Posterior vena cava (tissue), 2 donors: ENCODE measurements around the gene EXTL2. TPM values are rescaled to one million over a fixed set of nuclear protein-coding genes. Genes with fewer than 3 reads are reported as not detected.
"Not testable (repeated sequence)": the region's sequence is repeated elsewhere in the genome, so short reads cannot be mapped to it uniquely, and the experiment has no call there.

Source experiments
- DNase-seq: peaks from one replicate; pipeline ENCODE4 v3.0.0-alpha.2; 2020; ENCODE audit warnings: low spot score
- intact Hi-C, 2 donors: fragments of 100-400 bp; cut with DNase I; formaldehyde crosslinking; loops; one replicate each; pipeline versions ENCODE4 v1.14.1 to v1.14.2; 2022 to 2023
- total RNA-seq, 2 donors: library from RNA; stranded (reverse); fragmentation: NEBNext Ultra II Directional; extraction: Animal tissue kit (Norgen Biotek cat#: 25700); gene quantifications; one replicate each; pipeline ENCODE4 v1.2.1, GENCODE V29; 2021
- donor health status: DM: yes; HTN: yes; CAD: no.
- donor health status: DM: yes; HTN: yes; CAD: no.

EXTL2 gene
- total RNA-seq, 2 donors from 2014 or later = 14.5 to 16.0 TPM

- intact Hi-C loops = no loop called here
- DNase-seq = no peak
These were observed 13.2 kb upstream of the EXTL2 start for GRCh38 chr1:100907887-100908286.

GRCh38 chr1:100905181-100905580 is 10.5 kb upstream of the EXTL2 start:
- no peak for DNase-seq
- intact Hi-C loops = no loop called here

GRCh38 chr1:100904528-100904927 is 9.9 kb upstream of the EXTL2 start:
- intact Hi-C loops = no loop called here
- no peak for DNase-seq

- no peak for DNase-seq
- intact Hi-C loops = no loop called here
These were observed 9.1 kb upstream of the EXTL2 start for GRCh38 chr1:100903777-100904176.

GRCh38 chr1:100902365-100902764 is 7.7 kb upstream of the EXTL2 start:
- DNase-seq = no peak
- intact Hi-C loops = no loop called here

GRCh38 chr1:100896481-100896982 is 1.9 kb upstream of the EXTL2 start:
- intact Hi-C loops = loop anchor here in 1 of 2 donors (10.0 kb wide), 1 partner anchor 762 kb away; the partner anchor contains the start of genes SASS6 and TRMT13
- DNase-seq = no peak

GRCh38 chr1:100895540-100896480 is 1.2 kb upstream of the EXTL2 start, which contains the start of gene SLC30A7:
TSS of gene SLC30A7 (plus strand) at chr1:100896090. CDS start at chr1:100896263, 173 bp downstream.
- intact Hi-C loops = loop anchor here in 1 of 2 donors (10.0 kb wide), 1 partner anchor 761 kb away; the partner anchor contains the start of genes SASS6 and TRMT13

GRCh38 chr1:100893718-100894117 is 924 bp downstream of the EXTL2 start:
- intact Hi-C loops = loop anchor here in 1 of 2 donors (10.0 kb wide), 1 partner anchor 759 kb away; the partner anchor contains the start of genes SASS6 and TRMT13
- DNase-seq = no peak

More at GRCh38 chr1:100895540-100896480, 1.2 kb upstream of the EXTL2 start, which contains the start of gene SLC30A7:
- DNase-seq = peak; percentile 99

DNA sequence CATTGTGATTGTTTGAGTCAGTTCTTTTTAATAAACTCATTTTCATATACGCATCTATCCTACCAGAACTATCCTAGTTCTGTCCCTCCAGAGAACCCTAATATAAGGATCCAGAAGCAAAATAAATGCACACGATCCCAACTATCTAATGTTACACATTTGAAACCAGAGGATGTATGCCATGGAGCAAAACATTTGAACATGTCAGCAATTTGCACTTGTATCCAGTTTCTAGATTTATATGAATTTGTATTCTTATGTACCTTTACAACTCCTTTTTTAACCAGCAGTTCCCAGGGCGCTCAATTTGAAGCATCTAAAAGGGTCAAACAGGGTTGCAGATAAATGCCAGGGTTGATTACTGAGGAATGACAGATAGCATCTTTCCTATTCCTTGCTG is 2.1 kb downstream of the EXTL2 start:
- intact Hi-C loops = loop anchor here in 1 of 2 donors (10.0 kb wide), 1 partner anchor 758 kb away; the partner anchor contains the start of genes SASS6 and TRMT13

GRCh38 chr1:100891380-100891779 is 3.3 kb downstream of the EXTL2 start:
- DNase-seq = no peak
- intact Hi-C loops = loop anchor here in 1 of 2 donors (10.0 kb wide), 1 partner anchor 757 kb away; the partner anchor contains the start of genes SASS6 and TRMT13

More for the DNA sequence above, 2.1 kb downstream of the EXTL2 start:
- DNase-seq = no peak

- intact Hi-C loops = loop anchor here in 1 of 2 donors (10.0 kb wide), 1 partner anchor 755 kb away; the partner anchor contains the start of genes SASS6 and TRMT13
- DNase-seq = not testable (repeated sequence)
These were observed 4.7 kb downstream of the EXTL2 start for GRCh38 chr1:100889869-100890482.

- intact Hi-C loops, DNase-seq: not testable (repeated sequence)
These were observed 5.6 kb downstream of the EXTL2 start for GRCh38 chr1:100889007-100889406.

DNA sequence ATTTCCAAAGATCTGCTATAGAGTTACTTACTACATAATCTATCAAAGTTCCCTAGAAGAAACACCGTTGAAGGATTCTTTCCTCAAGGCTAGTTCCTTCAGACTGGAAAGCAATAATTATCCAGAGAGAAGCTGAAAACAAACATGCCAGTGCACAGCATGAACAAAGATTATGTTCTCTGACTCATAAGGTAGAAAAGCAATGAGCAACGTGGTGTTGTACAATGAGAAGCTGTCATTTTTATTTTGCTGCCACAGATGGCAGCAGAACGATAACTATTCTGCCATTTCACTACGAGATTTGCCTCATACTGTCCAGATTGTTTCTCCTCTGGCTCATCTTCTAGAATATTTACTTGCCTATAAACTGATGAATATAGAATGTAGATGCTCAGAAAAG is 10.7 kb downstream of the EXTL2 start:
- no peak for DNase-seq
- intact Hi-C loops = no loop called here

- intact Hi-C loops = no loop called here
- no peak for DNase-seq
These were observed 11.9 kb downstream of the EXTL2 start for GRCh38 chr1:100882698-100883097.

DNA sequence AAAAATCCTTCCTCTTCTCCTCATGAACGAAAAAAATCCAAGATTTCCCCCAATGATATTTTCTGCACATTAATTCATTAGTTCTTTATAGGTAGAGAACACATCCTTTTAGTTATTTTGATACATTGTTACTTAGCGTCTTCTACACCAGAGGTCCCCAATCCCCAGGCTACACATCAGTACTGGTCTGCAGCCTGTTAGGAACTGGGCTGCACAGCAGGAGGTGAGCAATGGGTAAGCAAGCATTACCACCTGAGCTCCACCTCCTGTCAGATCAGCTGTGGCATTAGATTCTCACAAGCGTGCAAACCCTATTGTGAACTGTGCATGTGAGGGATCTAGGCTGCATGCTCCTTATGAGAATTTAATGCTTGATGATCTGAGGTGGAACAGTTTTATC is 13.0 kb downstream of the EXTL2 start:
- DNase-seq = no peak
- intact Hi-C loops = no loop called here

DNA sequence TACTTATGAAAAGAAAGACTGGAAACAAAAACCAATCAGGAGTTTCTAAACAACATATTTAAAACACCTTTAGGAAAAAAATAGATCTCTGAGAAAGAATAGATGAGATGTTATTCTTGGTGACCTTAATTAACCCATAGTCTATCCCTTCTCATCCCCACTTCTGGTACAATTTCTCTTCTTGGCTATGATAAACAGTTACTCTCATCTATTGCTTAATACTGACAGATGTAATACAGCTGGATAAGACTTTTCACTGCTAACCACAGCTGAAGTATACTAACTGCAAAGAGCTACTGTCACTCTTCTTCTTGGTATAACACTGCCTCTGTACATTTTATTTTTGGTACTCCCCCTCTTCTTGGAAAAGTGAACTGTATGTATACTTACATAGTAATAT is 15.2 kb downstream of the EXTL2 start:
- no peak for DNase-seq
- intact Hi-C loops = no loop called here

DNA sequence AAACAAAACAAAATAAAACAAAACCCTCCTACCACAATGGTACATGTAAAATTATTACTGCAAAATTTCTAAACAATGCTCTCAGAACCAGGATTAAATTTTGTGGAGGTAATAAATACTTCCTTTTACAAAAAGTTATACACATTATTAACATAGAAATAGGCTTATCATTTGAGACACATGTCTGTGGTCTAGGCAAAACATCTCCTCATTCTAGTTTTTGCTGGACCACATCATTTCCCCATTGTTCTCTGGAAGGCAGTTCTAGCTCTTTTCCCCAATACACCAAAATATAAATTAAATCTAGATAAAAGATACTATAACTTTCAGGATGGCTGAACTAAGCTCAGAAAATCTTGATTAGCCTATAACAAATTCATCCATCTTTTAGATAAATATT is 18.4 kb downstream of the EXTL2 start:
- no peak for DNase-seq
- intact Hi-C loops = no loop called here

- intact Hi-C loops = no loop called here
- no peak for DNase-seq
These were observed 19.4 kb downstream of the EXTL2 start for GRCh38 chr1:100875228-100875627.

DNA sequence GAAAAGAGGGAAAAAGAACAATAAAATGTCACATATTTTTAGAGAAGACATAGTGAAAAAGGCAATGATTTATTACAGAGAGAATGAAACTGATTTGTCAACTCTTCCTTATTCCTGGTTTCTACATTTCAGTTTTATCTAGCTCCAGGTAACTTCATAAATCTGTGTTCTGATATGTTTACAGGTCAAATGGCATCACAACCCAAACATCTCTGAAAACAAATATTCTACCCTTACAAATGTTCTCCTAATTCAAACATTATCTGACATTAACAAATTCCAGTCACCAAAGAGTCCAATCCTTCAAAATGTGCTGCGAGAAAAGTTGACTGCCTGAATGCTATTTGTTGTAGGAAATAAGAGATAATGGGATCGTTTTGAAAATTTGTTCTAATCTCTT is 20.2 kb downstream of the EXTL2 start:
- intact Hi-C loops = loop anchor here in 1 of 2 donors (5.0 kb wide), 1 partner anchor 412 kb away; no protein-coding TSS in a partner anchor

More for the DNA sequence above, 20.2 kb downstream of the EXTL2 start:
- no peak for DNase-seq
